GM18502 (cell line): ENCODE results near the gene HCRTR2.
"Not testable (repeated sequence)": the region's sequence is repeated elsewhere in the genome, so short reads cannot be mapped to it uniquely, and the experiment has no call there.

Experiments
- ATAC-seq: cut with Tn5 transposase; IDR thresholded peaks from one replicate; pipeline ENCODE4 v1.9.1; 2021; ENCODE audit warnings: mild to moderate bottlenecking; ENCODE audit not compliant: unreplicated experiment, poor library complexity

The HCRTR2 gene

DNA sequence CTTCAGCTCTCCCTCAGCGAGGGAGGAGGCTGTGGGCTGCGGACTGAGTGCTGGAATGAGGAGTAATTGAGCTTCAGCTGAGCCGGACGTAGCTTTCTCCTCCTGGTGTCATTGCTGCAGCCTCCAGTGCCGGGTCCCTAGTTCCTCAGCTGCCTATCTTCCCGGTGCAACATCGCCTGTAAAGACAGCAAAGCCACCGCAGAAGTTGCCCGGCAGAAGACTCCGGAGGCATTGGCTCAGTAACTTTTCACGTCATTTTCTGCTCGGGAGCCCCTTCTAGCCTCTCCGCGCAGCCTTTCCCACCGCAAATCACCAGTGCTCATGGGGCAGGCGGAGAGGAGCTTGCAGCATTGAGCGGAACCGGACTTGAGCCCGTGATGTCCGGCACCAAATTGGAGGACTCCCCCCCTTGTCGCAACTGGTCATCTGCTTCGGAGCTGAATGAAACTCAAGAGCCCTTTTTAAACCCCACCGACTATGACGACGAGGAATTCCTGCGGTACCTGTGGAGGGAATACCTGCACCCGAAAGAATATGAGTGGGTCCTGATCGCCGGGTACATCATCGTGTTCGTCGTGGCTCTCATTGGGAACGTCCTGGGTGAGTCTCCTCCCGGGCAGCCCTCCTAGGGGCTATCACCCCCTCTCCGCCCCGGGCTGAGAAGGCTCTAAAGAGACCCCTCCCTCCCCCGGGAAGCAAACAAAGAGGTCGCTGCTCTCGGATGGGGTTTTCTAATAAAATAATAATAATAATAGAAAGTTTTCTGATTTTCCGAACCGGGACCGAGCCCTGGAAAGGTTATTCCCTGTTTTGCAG is at the start of gene HCRTR2:
Gene HCRTR2 (plus strand): TSS at position 305 of the 816 bp plus-strand sequence. CDS start 73 bp downstream, at position 378.
- no peak for ATAC-seq

- no peak for ATAC-seq
Observed at GRCh38 chr6:55130806-55131324, 43.5 kb upstream of the HCRTR2 start.

DNA sequence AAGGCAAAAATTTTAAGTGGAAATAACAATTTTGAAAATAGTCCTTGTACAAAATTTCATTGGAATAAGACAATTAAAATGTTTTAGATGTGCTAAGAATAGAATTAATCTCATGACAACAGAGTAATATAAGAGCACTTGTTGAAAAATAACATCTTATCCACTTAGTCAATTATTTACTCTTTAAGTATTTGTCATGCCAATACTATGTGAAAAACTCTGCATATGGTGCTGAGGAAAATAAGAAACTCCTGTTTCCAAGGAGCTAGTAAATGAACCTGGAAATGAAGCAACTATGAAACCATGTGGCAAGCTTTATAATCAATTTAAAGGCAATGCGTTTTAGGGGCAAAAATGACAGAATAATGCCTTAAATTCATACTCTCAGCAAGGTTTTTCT is 42.7 kb upstream of the HCRTR2 start:
- no peak for ATAC-seq

GRCh38 chr6:55136916-55137315 is 37.4 kb upstream of the HCRTR2 start:
- no peak for ATAC-seq

- no peak for ATAC-seq
Observed at GRCh38 chr6:55137929-55138693, 36.2 kb upstream of the HCRTR2 start.

GRCh38 chr6:55141611-55142010 is 32.7 kb upstream of the HCRTR2 start:
- ATAC-seq, result no peak

DNA sequence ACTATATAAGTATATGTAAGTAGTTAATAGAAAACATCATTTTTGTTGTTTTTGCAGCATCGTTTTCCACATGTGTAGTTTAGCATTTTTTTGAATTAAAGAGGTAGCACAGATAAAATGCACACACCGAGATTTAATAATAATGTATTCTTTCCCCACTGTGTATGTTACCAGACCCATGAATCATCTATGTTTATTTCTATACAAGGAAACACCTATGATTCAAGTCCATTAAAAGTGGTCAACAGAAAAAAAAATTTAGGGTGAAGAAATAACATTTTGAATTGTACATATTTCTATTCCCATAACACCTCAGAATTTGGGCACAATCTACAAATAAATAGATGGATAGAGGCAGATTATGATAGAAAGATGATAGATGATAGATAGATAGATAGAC is 31.7 kb upstream of the HCRTR2 start:
- ATAC-seq, result no peak

GRCh38 chr6:55153284-55153683 is 21.0 kb upstream of the HCRTR2 start:
- ATAC-seq, result no peak

DNA sequence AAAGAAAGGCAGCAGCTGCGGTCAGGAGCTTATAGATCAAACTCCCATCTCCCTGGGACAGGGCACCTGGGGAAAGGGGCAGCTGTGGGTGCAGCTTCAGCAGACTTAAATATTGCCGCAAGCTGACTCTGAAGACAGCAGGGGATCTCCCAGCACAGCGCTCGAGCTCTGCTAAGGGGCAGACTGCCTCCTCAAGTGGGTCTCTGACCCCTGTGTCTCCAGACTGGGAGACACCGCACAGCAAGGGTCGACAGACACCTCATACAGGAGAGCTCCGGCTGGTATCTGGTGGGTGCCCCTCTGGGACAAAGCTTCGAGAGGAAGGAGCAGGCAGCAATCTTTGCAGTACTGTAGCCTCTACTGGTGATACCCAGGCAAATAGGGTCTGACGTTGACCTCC is 15.5 kb upstream of the HCRTR2 start:
- ATAC-seq, result not testable (repeated sequence)

DNA sequence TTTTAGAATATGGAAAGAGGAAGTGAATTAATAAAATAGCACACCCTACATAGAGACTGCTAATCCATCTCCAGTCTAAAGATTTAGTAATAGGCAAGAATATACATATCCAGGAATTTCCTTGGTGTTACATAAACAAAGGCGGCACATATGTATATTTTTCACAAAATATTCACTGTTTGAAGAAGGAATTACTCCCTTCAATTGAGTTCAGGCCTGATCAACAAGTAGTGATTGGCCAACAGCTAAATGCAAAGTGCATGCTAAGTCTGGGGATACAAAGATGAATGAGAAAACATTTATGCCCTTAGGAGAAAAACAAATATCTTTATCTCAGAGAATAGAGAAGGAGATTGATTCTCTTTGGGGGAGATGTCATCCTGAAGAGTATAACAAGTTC is 6.5 kb upstream of the HCRTR2 start:
- no peak for ATAC-seq

- no peak for ATAC-seq
Observed at GRCh38 chr6:55175078-55176049, 1.0 kb downstream of the HCRTR2 start.

- no peak for ATAC-seq
Observed at GRCh38 chr6:55176958-55177357, 2.6 kb downstream of the HCRTR2 start.

- ATAC-seq, result no peak
Observed at GRCh38 chr6:55180258-55180657, 5.9 kb downstream of the HCRTR2 start.

- no peak for ATAC-seq
Observed at GRCh38 chr6:55182016-55182650, 7.8 kb downstream of the HCRTR2 start.

DNA sequence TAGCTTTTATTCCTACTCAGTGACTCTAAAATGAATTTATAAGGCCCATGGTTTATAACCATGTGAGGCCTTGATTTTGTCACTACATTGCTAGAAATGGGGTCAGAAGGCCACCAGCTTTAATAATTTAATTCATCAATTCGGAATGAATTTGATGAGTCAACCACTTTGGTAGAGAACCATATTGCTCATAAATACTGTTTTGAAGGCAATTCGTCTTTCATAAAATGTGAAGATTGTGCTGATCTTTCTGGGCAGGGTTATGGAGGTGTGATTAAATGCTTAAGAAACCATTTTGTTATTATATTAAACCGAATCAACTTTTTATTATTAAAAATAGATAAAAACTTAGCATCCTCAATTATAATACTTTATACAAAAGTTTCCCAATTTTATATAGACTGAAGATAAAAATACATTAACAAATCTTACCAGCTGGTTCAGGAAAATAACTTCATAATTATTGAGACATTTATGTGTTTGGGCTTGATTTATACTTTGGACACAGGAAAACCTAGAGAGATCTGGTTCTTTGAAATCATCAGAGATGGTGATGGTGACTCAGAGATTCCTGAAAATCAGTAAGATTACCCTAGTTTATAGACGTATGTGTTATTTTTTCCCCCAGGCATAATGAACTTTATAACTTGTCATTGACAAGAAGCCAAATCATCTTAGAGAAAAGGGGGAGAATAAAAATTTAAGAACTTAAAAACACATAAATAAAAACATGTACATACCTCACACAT is 10.6 kb downstream of the HCRTR2 start:
- ATAC-seq, result no peak

- ATAC-seq, result no peak
Observed at GRCh38 chr6:55198715-55199114, 24.4 kb downstream of the HCRTR2 start.

- ATAC-seq, result no peak
Observed at GRCh38 chr6:55199239-55199638, 24.9 kb downstream of the HCRTR2 start.

- ATAC-seq, result no peak
Observed at GRCh38 chr6:55208478-55209458, 34.5 kb downstream of the HCRTR2 start.
